Stomach smooth muscle (tissue), 2 donors: ENCODE results near the gene SLC28A1.

ENCODE experiments used
- H3K27ac ChIP-seq: one replicate; pipeline ENCODE4 v1.7.0; 2013; ENCODE audit warnings: mild to moderate bottlenecking, low read length, inconsistent platforms
- H3K27me3 ChIP-seq, 2 donors: one replicate each; pipeline ENCODE4 v1.7.0; 2013; ENCODE audit warnings: low read length in 2 of 2; ENCODE audit not compliant: insufficient read depth in 2 of 2, control insufficient read depth in 1 of 2
- H3K36me3 ChIP-seq, 2 donors: one replicate each; pipeline ENCODE4 v1.7.0; 2013; ENCODE audit warnings: low read length in 2 of 2; ENCODE audit not compliant: control insufficient read depth in 2 of 2, insufficient read depth in 2 of 2
- H3K4me1 ChIP-seq: one replicate; pipeline ENCODE4 v1.7.0; 2013; ENCODE audit warnings: low read length; ENCODE audit not compliant: control insufficient read depth, insufficient read depth
- H3K4me3 ChIP-seq, 2 donors: one replicate each; pipeline ENCODE4 v1.7.0; 2013; ENCODE audit warnings: low read length in 2 of 2
- H3K9ac ChIP-seq, 2 donors: one replicate each; pipeline ENCODE4 v1.7.0; 2013; ENCODE audit warnings: low read length in 2 of 2, mild to moderate bottlenecking in 1 of 2
- H3K9me3 ChIP-seq, 2 donors: one replicate each; pipeline ENCODE4 v1.7.0; 2013; ENCODE audit warnings: low read length in 2 of 2; ENCODE audit not compliant: control insufficient read depth in 2 of 2
- donor health status: healthy.
- donor health status: Pancreatic carcinoma.

Gene SLC28A1

DNA sequence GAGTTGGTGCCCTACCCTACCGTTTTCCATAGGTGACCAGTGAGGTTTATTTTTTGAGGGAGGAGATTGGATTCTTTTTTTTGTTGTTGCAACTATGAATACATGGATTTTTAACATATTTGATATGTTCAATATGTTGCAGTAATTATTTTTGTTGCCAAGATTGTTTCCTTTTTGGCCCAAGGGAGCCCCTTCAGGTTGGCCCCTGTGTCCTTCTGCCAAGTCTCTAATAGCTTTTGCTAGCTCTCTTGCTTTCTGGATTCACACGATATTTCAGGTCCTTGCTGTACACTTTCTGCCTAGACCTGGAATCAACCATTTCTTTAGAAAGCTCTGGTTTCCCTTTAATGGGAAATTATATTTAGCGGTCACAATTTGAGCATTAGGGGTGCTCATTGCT, 22.7 kb upstream of the SLC28A1 start:
- Histone ChIP-seq H3K27ac (no peak overlapping the region), H3K27me3 (no peaks in the 10 kb centered on the region), H3K36me3 (peaks cover 33 to 52% of the 10 kb centered on the region in 2 donors), H3K9ac (no peak overlapping the region), H3K4me3 (no peak overlapping the region), H3K4me1 (peaks cover 12% of the 10 kb centered on the region), H3K9me3 (no peaks in the 10 kb centered on the region)

DNA sequence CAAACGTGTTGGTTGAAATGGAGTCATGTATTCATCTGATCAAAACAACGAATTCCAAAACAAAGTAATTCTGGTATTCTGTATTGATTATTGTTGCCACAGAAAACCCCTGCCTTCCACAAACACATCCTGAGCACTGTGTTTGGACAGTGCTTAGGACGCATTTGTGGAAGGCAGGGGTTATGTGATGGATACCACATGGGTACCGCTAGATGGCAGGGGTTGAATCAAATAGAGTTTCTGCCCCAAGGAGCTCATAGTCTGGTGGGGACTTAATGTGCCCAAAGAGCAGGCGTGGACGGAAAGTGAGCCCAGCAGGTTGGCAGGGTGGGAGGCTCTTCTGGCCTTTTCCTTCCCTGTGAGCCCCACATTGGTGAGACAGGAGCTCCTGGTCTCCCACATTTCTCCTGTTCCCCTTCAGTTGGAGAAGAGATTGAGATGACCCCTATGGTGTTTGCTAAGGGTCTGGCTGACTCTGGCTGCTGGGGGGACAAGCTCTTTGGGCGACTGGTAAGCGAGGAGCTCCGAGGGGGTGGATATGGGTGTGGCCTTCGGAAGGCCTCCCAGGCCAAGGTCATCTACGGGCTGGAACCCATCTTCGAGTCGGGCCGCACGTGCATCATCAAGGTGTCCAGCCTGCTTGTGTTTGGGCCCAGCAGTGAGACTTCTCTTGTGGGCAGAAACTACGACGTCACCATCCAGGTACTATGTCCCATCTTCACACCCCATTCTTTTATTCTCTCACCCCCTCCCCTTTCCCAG, 22.1 kb upstream of the SLC28A1 start:
- peaks cover 34 to 49% of the 10 kb centered on the region in 2 donors for H3K36me3 ChIP-seq
- no peak overlapping the region for H3K4me3 ChIP-seq
- H3K9ac ChIP-seq = no peak overlapping the region
- H3K27ac ChIP-seq = no peak overlapping the region
- no peaks in the 10 kb centered on the region for H3K27me3 ChIP-seq
- no peaks in the 10 kb centered on the region for H3K9me3 ChIP-seq
- H3K4me1 ChIP-seq = peaks cover 12% of the 10 kb centered on the region

DNA sequence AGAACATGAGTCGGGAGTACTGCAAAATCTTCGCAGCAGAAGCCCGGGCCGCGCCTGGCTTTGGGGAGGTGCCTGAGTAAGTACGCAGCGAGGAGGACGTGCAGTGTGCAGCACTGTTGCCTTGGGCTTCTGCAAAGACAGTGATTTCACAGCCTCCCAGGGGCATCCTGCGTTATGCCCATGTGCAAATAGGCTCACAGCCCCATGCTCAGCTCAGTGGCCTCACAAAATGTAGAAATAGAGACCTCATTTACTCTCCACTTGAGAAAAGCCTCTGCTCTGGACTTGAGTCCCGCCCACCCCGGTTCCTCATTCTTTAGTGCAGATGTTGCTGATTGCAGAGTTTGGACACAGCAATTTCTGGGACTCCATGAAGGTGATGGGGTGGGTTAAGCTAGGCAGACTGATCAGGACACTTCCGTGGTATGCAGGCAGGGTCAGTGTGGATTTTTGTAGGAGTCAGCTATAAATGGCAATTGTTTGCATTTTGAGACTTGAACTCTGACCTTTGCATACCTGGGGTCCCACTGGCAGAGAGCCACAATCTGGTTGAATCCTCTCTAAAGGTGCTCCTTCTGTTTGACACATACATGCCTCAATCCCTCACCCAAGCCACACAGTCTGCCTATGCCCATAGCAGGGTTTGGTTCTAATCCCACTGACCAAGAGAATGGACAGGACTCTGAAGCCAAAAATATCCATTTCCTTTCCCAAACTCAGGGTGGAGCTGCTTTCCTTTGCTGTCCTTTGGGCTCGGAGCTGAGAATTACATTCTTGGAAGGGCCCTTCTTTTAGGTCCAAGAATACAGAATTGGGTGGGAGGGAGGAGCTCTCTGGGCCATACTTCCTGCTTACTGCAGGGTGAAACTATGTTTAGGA, 20.7 kb upstream of the SLC28A1 start:
- Histone ChIP-seq H3K27ac (no peak overlapping the region), H3K9ac (no peak overlapping the region), H3K4me3 (peak overlapping the region in 1 of 2 donors; percentile 52), H3K36me3 (peaks cover 30 to 47% of the 10 kb centered on the region in 2 donors), H3K27me3 (no peaks in the 10 kb centered on the region), H3K9me3 (no peaks in the 10 kb centered on the region), H3K4me1 (peaks cover 12% of the 10 kb centered on the region)

DNA sequence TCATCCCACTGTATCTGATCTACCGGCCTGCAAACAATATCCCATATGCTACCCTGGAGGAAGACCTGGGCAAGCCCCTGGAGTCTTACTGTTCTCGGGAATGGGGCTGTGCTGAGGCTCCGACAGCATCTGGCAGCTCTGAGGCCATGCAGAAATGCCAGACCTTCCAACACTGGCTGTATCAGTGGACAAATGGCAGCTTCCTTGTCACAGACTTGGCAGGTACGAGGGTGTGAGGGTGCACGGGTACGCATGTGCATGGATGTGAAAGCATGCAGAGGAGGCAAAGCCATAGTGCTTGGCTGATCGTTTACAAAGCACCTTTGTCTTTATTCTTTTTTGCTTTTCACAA, 20.0 kb upstream of the SLC28A1 start:
- H3K4me1 ChIP-seq = peaks cover 12% of the 10 kb centered on the region
- H3K4me3 ChIP-seq = peak overlapping the region in 1 of 2 donors; percentile 52
- H3K27ac ChIP-seq = no peak overlapping the region

DNA sequence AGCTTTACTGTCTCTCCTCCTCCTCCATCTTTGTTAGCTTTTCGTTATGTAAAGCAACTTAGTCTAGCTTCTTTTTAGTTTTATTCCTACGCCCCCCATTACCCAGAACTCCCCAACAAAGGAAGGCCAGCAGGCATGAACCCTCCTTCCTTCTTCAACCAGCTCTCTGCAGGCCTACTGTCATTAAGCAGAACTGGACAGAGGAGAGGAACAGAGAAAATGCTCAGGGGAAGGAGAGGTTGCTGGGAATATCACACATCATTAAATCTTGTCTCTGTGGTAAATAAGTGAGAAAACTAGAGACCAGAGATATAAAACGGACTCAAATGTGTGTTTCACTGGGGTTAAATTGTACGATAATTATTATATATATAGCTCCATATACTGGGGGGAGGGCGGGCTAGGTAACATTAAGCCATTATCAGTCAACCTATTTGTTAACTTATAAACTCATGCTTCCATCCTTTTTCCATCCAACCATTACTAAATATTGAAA, 19.3 kb upstream of the SLC28A1 start:
- Histone ChIP-seq H3K9me3 (no peaks in the 10 kb centered on the region), H3K27ac (no peak overlapping the region), H3K4me1 (peaks cover 12% of the 10 kb centered on the region), H3K36me3 (peaks cover 27 to 46% of the 10 kb centered on the region in 2 donors), H3K9ac (no peak overlapping the region), H3K27me3 (no peaks in the 10 kb centered on the region), H3K4me3 (no peak overlapping the region)

More for the DNA sequence above, 20.0 kb upstream of the SLC28A1 start:
- Histone ChIP-seq H3K36me3 (peaks cover 27 to 48% of the 10 kb centered on the region in 2 donors), H3K9ac (no peak overlapping the region), H3K9me3 (no peaks in the 10 kb centered on the region), H3K27me3 (no peaks in the 10 kb centered on the region)

DNA sequence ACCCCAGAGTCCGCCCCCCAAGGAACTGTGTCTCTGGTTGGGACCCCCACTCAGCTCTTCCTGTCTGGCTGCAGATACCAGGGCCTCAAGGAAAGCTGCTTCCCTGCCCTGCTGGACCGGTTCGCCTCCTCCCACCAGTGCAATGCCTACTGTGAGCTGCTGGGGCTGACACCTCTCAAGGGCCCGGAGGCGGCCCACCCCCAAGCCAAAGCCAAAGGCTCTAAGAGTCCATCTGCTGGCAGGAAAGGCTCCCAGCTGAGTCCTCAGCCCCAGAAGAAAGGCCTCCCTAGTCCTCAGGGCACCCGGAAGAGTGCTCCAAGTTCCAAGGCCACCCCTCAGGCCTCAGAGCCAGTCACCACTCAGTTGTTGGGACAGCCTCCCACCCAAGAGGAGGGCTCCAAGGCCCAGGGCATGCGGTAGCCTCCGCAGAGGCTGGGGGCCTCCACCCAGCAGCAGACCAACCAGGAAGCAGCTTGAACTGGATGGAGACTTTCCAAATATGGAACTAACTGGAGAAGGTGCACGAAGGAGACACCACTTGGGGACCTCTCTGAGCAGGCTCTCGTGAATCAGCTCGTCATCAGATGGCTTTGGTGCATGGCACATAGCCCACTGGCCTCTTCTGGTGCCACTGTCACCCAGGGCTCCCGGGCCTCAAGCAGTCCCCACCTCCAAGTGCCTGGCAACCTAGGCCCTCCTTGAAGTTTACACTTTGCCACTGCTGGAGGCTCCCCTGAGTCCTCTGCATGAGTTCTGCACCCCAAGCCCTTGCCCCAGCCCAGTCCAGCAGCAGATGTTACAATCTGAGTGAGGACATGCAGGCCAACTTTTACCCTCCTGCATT, 16.2 kb upstream of the SLC28A1 start:
- H3K36me3 ChIP-seq = peaks cover 21 to 36% of the 10 kb centered on the region in 2 donors
- no peak overlapping the region for H3K4me3 ChIP-seq
- H3K9ac ChIP-seq = no peak overlapping the region
- H3K27ac ChIP-seq = no peak overlapping the region
- no peaks in the 10 kb centered on the region for H3K27me3 ChIP-seq
- H3K4me1 ChIP-seq = peaks cover 17% of the 10 kb centered on the region
- no peaks in the 10 kb centered on the region for H3K9me3 ChIP-seq

DNA sequence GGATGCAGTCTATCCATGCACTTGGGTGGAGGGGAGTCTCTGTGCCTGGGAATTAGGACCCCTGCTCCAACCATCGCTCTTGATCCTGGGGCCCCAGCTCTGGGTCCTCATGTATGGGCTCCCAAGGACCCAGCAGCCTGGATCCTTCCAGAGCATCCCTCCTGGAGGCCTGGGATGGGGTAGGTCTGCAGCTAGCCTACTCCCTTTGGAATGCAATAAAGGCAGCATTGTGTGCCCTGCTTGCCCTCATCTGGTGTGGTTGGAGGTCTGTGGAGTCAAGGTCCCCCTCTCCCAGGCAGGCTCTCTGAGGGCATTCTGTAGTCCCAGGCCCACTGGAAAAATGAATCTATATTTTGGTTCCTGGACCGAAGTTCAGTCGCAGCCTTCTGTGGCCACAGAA, 15.0 kb upstream of the SLC28A1 start:
- Histone ChIP-seq H3K4me3 (no peak overlapping the region), H3K27me3 (no peaks in the 10 kb centered on the region), H3K36me3 (peaks cover 17 to 27% of the 10 kb centered on the region in 2 donors), H3K9ac (no peak overlapping the region), H3K4me1 (peaks cover 9% of the 10 kb centered on the region), H3K9me3 (no peaks in the 10 kb centered on the region), H3K27ac (no peak overlapping the region)

DNA sequence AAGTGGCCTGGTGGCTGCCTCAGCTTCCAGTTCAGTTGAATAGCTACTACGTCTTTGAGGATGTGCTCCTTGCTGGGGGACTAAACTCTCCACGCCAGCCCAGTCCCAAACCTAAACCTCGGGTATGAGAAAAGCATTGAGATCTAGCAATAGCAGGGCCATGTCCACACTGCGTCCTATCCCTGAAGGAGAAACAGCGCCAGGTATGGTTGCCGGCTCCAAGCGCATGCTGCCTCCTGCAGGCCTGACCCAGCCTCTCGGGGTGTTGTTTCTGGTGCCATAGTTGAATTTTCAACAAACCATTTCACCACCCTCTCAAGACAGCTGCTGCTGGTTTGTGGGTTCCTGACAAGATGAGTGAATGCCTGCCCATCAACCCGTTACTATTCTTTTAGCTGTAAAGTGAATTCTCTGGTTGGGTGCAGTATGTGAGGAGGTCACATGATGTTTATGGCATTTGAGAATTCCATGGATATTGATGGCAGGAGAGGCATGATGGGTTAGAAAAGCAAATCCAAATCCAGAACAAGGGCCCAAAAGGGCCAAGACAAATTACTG, 13.0 kb upstream of the SLC28A1 start:
- Histone ChIP-seq H3K27ac (no peak overlapping the region), H3K4me1 (peaks cover 9% of the 10 kb centered on the region), H3K9me3 (no peaks in the 10 kb centered on the region), H3K9ac (no peak overlapping the region), H3K27me3 (no peaks in the 10 kb centered on the region), H3K36me3 (peaks cover 11 to 20% of the 10 kb centered on the region in 2 donors), H3K4me3 (no peak overlapping the region)

DNA sequence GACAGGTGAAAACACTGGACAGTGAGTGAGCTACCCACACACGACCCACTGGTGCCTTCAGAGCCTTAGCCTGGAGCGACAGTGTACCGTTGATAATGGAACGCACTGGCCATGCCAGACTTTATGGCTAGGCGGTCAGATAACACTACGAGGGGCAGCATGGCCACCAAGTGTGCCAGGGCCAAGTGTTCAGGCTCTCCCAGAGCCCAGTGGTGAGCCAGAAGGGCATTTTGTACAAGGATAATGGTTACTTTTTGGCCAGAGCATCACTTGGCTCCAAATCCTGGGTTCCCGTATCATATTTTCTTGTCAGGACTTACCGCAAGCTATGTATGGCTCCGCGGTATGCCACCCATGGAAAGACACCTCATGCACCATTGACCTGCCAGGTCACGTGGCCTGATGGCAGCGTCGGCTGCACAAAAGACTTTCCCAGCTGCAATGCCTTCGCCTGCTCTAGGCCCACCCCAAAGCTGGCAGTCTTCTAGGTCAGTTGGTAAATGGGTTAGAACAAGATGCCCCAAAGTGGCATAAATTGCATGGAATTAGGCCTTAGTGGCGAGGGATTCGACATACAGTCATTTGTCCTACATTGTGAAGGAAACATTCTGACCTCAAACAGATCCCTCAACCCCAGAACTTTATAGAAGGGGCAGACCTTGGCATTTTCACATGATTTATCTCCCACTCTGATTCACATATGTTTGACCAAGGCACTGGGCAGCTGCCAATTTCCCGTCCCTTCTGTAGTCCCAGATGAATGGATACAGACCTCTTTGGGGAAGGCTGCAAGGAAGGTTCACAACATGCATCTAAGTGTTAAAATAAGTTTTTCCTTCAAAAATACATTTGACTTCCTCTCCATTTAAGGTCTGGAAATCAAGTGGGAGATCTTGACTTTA, 12.2 kb upstream of the SLC28A1 start:
- Histone ChIP-seq H3K36me3 (peaks cover 9 to 16% of the 10 kb centered on the region in 2 donors), H3K9me3 (no peaks in the 10 kb centered on the region), H3K27ac (no peak overlapping the region), H3K27me3 (no peaks in the 10 kb centered on the region), H3K9ac (no peak overlapping the region), H3K4me3 (no peak overlapping the region), H3K4me1 (peaks cover 9% of the 10 kb centered on the region)
